ENCODE results near the gene ZNF256. TPM values are rescaled to one million over a fixed set of nuclear protein-coding genes. Genes with fewer than 3 reads are reported as not detected.

The ZNF256 gene
- total and polyA plus RNA-seq, 2 of the 13 experiments (the other 11 are each of a cell fraction or from before 2014, with no cell fraction given), result 3.8 to 6.0 TPM

- TF ChIP-seq ZNF17 (CRISPR knock-in tag; IDR thresholded peaks at IDR 0.05), result no peak
- 0 out of 2 replicates have a peak, but pooled peaks have one; percentile 13 for TF ChIP-seq ZNF513 (CRISPR knock-in tag; conservative IDR thresholded peaks at IDR 0.05)
- no peak for TF ChIP-seq ZNF782 (CRISPR knock-in tag; IDR thresholded peaks at IDR 0.05; ENCODE audit: borderline replicate concordance)
- no peak for TF ChIP-seq MYNN (CRISPR knock-in tag; IDR thresholded peaks at IDR 0.05; ENCODE audit: low read depth)
- TF ChIP-seq RORA (CRISPR knock-in tag; IDR thresholded peaks at IDR 0.05), result no peak
- TF ChIP-seq ZFP91 (CRISPR knock-in tag; IDR thresholded peaks at IDR 0.05; ENCODE audit: borderline replicate concordance), result peak; percentile 100
- TF ChIP-seq ZSCAN20 (CRISPR knock-in tag; IDR thresholded peaks at IDR 0.05; ENCODE audit: borderline replicate concordance), result no peak
- TF ChIP-seq BCL3 (CRISPR knock-in tag; IDR thresholded peaks at IDR 0.05), result no peak
- TF ChIP-seq ZNF816 (CRISPR knock-in tag; IDR thresholded peaks at IDR 0.05; ENCODE audit: borderline replicate concordance), result peak; percentile 51; the same call in 1 of the 2 replicates
- TF ChIP-seq ZFAT (CRISPR knock-in tag; conservative IDR thresholded peaks at IDR 0.05), result no peak
- no peak for TF ChIP-seq ZNF225 (CRISPR knock-in tag; IDR thresholded peaks at IDR 0.05)
- TF ChIP-seq KIAA2018 (CRISPR knock-in tag; IDR thresholded peaks at IDR 0.05; ENCODE audit: borderline replicate concordance), result no peak
- peak; percentile 82; the same call in 1 of the 2 replicates for TF ChIP-seq ZMAT3 (CRISPR knock-in tag; conservative IDR thresholded peaks at IDR 0.05)
Measured at GRCh38 chr19:57947419-57948134, at the start of gene ZNF256 (continued).

Measured in HepG2 (cell line).